H1 (cell line): ENCODE data around the gene PLPPR1. TPM values are rescaled to one million over a fixed set of nuclear protein-coding genes. Genes with fewer than 3 reads are reported as not detected.

Experiments used
- CTCF ChIA-PET: fragments of 300-600 bp; sonication (Branson Sonifier 250); formaldehyde crosslinking; loops from one replicate; lab custom pipeline; 2021; ENCODE audit not compliant: partially characterized antibody; lab: Charles Lee
- POLR2A ChIA-PET: fragments of 300-600 bp; sonication (Branson Sonifier 250); formaldehyde crosslinking; loops from one replicate; lab custom pipeline; 2021; ENCODE audit warnings: inconsistent platforms; ENCODE audit not compliant: partially characterized antibody; lab: Charles Lee
- DNase-seq, 2 experiments: peaks; one replicate each; pipeline versions ENCODE4 v3.0.0 to v3.0.0-alpha.2; 2010 to 2022; ENCODE audit warnings: low spot score in 2 of 2, low read depth in 1 of 2, mixed read lengths in 1 of 2
- FAIRE-seq: peaks from 2 replicates; lab custom pipeline; 2011; peaks lifted over from hg19 to GRCh38; lab: Jason Lieb, UNC
- H2AFZ ChIP-seq: 2 replicates; pipeline ENCODE4 v1.8.1; 2012; ENCODE audit warnings: low read length, inconsistent platforms
- H2AK5ac ChIP-seq: 2 replicates; pipeline ENCODE4 v1.6.1; 2013; ENCODE audit warnings: low read depth, low read length
- H2BK120ac ChIP-seq: replicated peaks from 2 replicates; pipeline ENCODE3; 2013; ENCODE audit warnings: low read depth, low read length, inconsistent platforms
- H2BK12ac ChIP-seq: 2 replicates; pipeline ENCODE4 v1.6.1; 2013; ENCODE audit warnings: low read depth, low read length
- H2BK15ac ChIP-seq: 2 replicates; pipeline ENCODE4 v1.6.1; 2013; ENCODE audit warnings: low read length
- H2BK20ac ChIP-seq: 2 replicates; pipeline ENCODE4 v1.6.1; 2013; ENCODE audit warnings: low read length
- H2BK5ac ChIP-seq: 2 replicates; pipeline ENCODE4 v1.6.1; 2013; ENCODE audit warnings: low read depth, low read length
- H3K14ac ChIP-seq: 2 replicates; pipeline ENCODE4 v1.6.1; 2013; ENCODE audit warnings: inconsistent platforms; ENCODE audit not compliant: insufficient read length
- H3K18ac ChIP-seq: 2 replicates; pipeline ENCODE4 v1.6.1; 2013; ENCODE audit warnings: low read length; ENCODE audit errors: extremely low read depth
- H3K23ac ChIP-seq: 2 replicates; pipeline ENCODE4 v1.6.1; 2013; ENCODE audit warnings: inconsistent platforms; ENCODE audit not compliant: insufficient read length
- H3K23me2 ChIP-seq: 2 replicates; pipeline ENCODE4 v1.6.1; 2013; ENCODE audit warnings: low read depth, low read length
- H3K27ac ChIP-seq: 2 replicates; pipeline ENCODE4 v1.6.1; 2011; ENCODE audit warnings: low read depth, low read length, inconsistent platforms
- H3K27me3 ChIP-seq, 4 experiments: replicated peaks in 1 of 4; 1 replicate in 1 of 4; 2 replicates in 3 of 4; pipeline versions ENCODE4 v1.6.1 to v1.8.1; 2011 to 2013; ENCODE audit warnings: low read length in 3 of 4, mild to moderate bottlenecking in 3 of 4, inconsistent platforms in 2 of 4, mixed read lengths in 2 of 4, moderate library complexity in 1 of 4; ENCODE audit not compliant: control insufficient read depth in 3 of 4, insufficient read depth in 3 of 4; ENCODE audit errors: extremely low read depth in 1 of 4
- H3K36me3 ChIP-seq, 4 experiments: 2 replicates each; pipeline versions ENCODE4 v1.6.1 to v1.8.1; 2011 to 2013; ENCODE audit warnings: mild to moderate bottlenecking in 4 of 4, low read length in 3 of 4, moderate library complexity in 2 of 4, control low read depth in 1 of 4, inconsistent platforms in 1 of 4; ENCODE audit not compliant: insufficient read depth in 4 of 4, control insufficient read depth in 2 of 4
- H3K4ac ChIP-seq: replicated peaks from 2 replicates; pipeline ENCODE3; 2013; ENCODE audit warnings: low read length, low read depth, mixed read lengths, inconsistent platforms; ENCODE audit not compliant: insufficient read length
- H3K4me1 ChIP-seq, 4 experiments: replicated peaks in 1 of 4; 1 replicate in 1 of 4; 2 replicates in 3 of 4; pipeline versions ENCODE4 v1.6.1 to v1.8.1; 2011 to 2013; ENCODE audit warnings: low read length in 3 of 4, inconsistent platforms in 2 of 4, mixed read lengths in 1 of 4; ENCODE audit not compliant: insufficient read depth in 4 of 4, control insufficient read depth in 3 of 4
- H3K4me2 ChIP-seq, 2 experiments: 2 replicates each; pipeline versions ENCODE4 v1.6.1 to v1.8.1; 2011 to 2013; ENCODE audit warnings: low read depth in 2 of 2, low read length in 2 of 2, control low read depth in 1 of 2, inconsistent platforms in 1 of 2, mild to moderate bottlenecking in 1 of 2; ENCODE audit not compliant: insufficient read depth in 1 of 2
- H3K4me3 ChIP-seq, 4 experiments: fragments of 200-600, 300-600 bp in 1 of 4; sonication (generic), shearing (Covaris generic), sonication (Bioruptor Twin) in 1 of 4; 2 replicates each; pipeline versions ENCODE4 v1.5.1 to v1.8.1; 2011 to 2016; ENCODE audit warnings: low read length in 4 of 4, low read depth in 3 of 4, control low read depth in 2 of 4, inconsistent platforms in 2 of 4, mild to moderate bottlenecking in 2 of 4, mixed read lengths in 1 of 4, moderate library complexity in 1 of 4; ENCODE audit not compliant: insufficient read depth in 2 of 4; ENCODE audit errors: extremely low read depth in 1 of 4
- H3K56ac ChIP-seq: replicated peaks from 2 replicates; pipeline ENCODE3; 2013; ENCODE audit warnings: low read depth, mild to moderate bottlenecking, mixed read lengths, low read length, inconsistent platforms; ENCODE audit not compliant: insufficient read length
- H3K79me1 ChIP-seq: 2 replicates; pipeline ENCODE4 v1.6.1; 2013; ENCODE audit warnings: low read depth, low read length, control low read depth
- H3K79me2 ChIP-seq, 2 experiments: 2 replicates each; pipeline versions ENCODE4 v1.6.1 to v1.8.1; 2012 to 2013; ENCODE audit warnings: low read length in 2 of 2, mild to moderate bottlenecking in 2 of 2, inconsistent platforms in 1 of 2; ENCODE audit not compliant: insufficient read depth in 2 of 2, control insufficient read depth in 1 of 2
- H3K9ac ChIP-seq, 4 experiments: replicated peaks in 1 of 4; 1 replicate in 1 of 4; 2 replicates in 3 of 4; pipeline versions ENCODE4 v1.6.1 to v1.8.1; 2011 to 2013; ENCODE audit warnings: low read depth in 3 of 4, low read length in 3 of 4, control low read depth in 2 of 4, mild to moderate bottlenecking in 2 of 4, moderate library complexity in 2 of 4, inconsistent platforms in 1 of 4; ENCODE audit errors: extremely low read depth in 1 of 4
- H3K9me3 ChIP-seq, 2 experiments: 2 replicates each; pipeline versions ENCODE4 v1.6.1 to v1.8.1; 2012 to 2013; ENCODE audit warnings: mild to moderate bottlenecking in 2 of 2, moderate library complexity in 2 of 2, control low read depth in 1 of 2, inconsistent platforms in 1 of 2, low read depth in 1 of 2, low read length in 1 of 2, mixed read lengths in 1 of 2; ENCODE audit not compliant: insufficient read depth in 2 of 2
- H4K20me1 ChIP-seq, 2 experiments: replicated peaks in 1 of 2; 2 replicates each; pipeline versions ENCODE3 to v1.8.1; 2011 to 2013; ENCODE audit warnings: inconsistent platforms in 2 of 2, low read length in 2 of 2, mild to moderate bottlenecking in 1 of 2; ENCODE audit not compliant: insufficient read depth in 2 of 2, control insufficient read depth in 1 of 2
- H4K5ac ChIP-seq: 2 replicates; pipeline ENCODE4 v1.6.1; 2013; ENCODE audit warnings: low read length, low read depth, mixed read lengths, inconsistent platforms; ENCODE audit not compliant: insufficient read length
- H4K8ac ChIP-seq: 2 replicates; pipeline ENCODE4 v1.8.0; 2013; ENCODE audit warnings: mild to moderate bottlenecking, moderate library complexity, low read length, inconsistent platforms; ENCODE audit not compliant: insufficient read depth; ENCODE audit errors: extremely low read depth
- H4K91ac ChIP-seq: replicated peaks from 2 replicates; pipeline ENCODE3; 2013; ENCODE audit warnings: low read length, mixed read lengths, inconsistent platforms; ENCODE audit not compliant: insufficient read length
- ASH2L ChIP-seq: fragments of 200-600, 300-600 bp; sonication (generic); IDR thresholded peaks from one replicate; pipeline ENCODE4 v1.7.1; 2017; ENCODE audit warnings: low read length
- BCL11A ChIP-seq, 2 experiments: IDR thresholded peaks; one replicate each; pipeline ENCODE4 v1.6.1; 2011; ENCODE audit warnings: low read depth in 2 of 2, low read length in 2 of 2, mild to moderate bottlenecking in 2 of 2
- CBX5 ChIP-seq: fragments of 300-800, 300-1000 bp; sonication (generic); IDR thresholded peaks from 2 replicates; pipeline ENCODE4 v1.7.1; 2016; ENCODE audit warnings: antibody characterized with exemption, low read length, low read depth
- EZH2 ChIP-seq: fragments of 200-600 bp; sonication (generic); IDR thresholded peaks from 2 replicates; pipeline ENCODE4 v1.7.1; 2012; ENCODE audit warnings: low read depth, mild to moderate bottlenecking, moderate library complexity, low read length, inconsistent platforms; ENCODE audit not compliant: severe bottlenecking
- GTF2F1 ChIP-seq: IDR thresholded peaks from 2 replicates; pipeline ENCODE4 v1.6.1; 2012; ENCODE audit warnings: low read depth, low read length, improper control_type of control experiment, borderline replicate concordance
- JUN ChIP-seq: IDR thresholded peaks from 2 replicates; pipeline ENCODE4 v1.6.1; 2011; ENCODE audit warnings: low read depth, mild to moderate bottlenecking, improper control_type of control experiment, low read length
- KDM1A ChIP-seq: fragments of 200-600, 300-600 bp; sonication (generic); IDR thresholded peaks from 2 replicates; pipeline ENCODE4 v1.7.1; 2016; ENCODE audit warnings: mild to moderate bottlenecking, low read length, borderline replicate concordance
- MAFK ChIP-seq: IDR thresholded peaks from 2 replicates; pipeline ENCODE4 v1.6.1; 2012; ENCODE audit warnings: low read depth, mild to moderate bottlenecking, improper control_type of control experiment, low read length
- MAX ChIP-seq: IDR thresholded peaks from 2 replicates; pipeline ENCODE4 v1.6.1; 2012; ENCODE audit warnings: inconsistent platforms
- NANOG ChIP-seq: IDR thresholded peaks from 2 replicates; pipeline ENCODE4 v1.6.1; 2011; ENCODE audit warnings: low read length, low read depth, mild to moderate bottlenecking, inconsistent platforms; ENCODE audit not compliant: insufficient read depth, poor library complexity, severe bottlenecking
- PHF8 ChIP-seq: fragments of 200-600 bp; sonication (generic); conservative IDR thresholded peaks from 2 replicates; pipeline ENCODE4 v1.7.1; 2012; ENCODE audit warnings: low read depth, mild to moderate bottlenecking, inconsistent platforms, low read length, moderate library complexity
- RBBP5 ChIP-seq: IDR thresholded peaks from 2 replicates; pipeline ENCODE4 v1.7.1; 2012; ENCODE audit warnings: low read depth, mild to moderate bottlenecking, inconsistent platforms, low read length, moderate library complexity, borderline replicate concordance
- SP4 ChIP-seq: IDR thresholded peaks from 2 replicates; pipeline ENCODE4 v1.6.1; 2012; ENCODE audit warnings: low read length, inconsistent platforms
- SRF ChIP-seq: IDR thresholded peaks from 2 replicates; pipeline ENCODE4 v1.6.1; 2011; ENCODE audit warnings: mild to moderate bottlenecking, low read depth, low read length, moderate library complexity
- TBP ChIP-seq: IDR thresholded peaks from 2 replicates; pipeline ENCODE4 v1.6.1; 2011; ENCODE audit warnings: low read depth, low read length, improper control_type of control experiment
- WGBS, 2 experiments: shearing (Covaris generic) in 1 of 2; methylation state at CpG; one replicate each; pipeline versions ENCODE4 v1.1.6 to v1.1.7; 2013 to 2015; ENCODE audit warnings: low lambda C conversion rate in 2 of 2, mixed read lengths in 2 of 2, inconsistent platforms in 1 of 2, low coverage in 1 of 2, missing lambda C conversion rate in 1 of 2; ENCODE audit not compliant: insufficient replicate concordance in 2 of 2, insufficient coverage in 1 of 2, insufficient read length in 1 of 2; ENCODE audit errors: extremely low coverage in 1 of 2, missing lambda C conversion rate in 1 of 2; 5-methylcytosine and 5-hydroxymethylcytosine counted together
- polyA plus RNA-seq, 7 experiments: library from polyadenylated mRNA; depleted of rRNA in 3 of 7; stranded (reverse) in 5 of 7; unstranded in 2 of 7; fragments of >200 nt in 5 of 7; fragments of 200-250 nt in 2 of 7; gene quantifications; 1 replicate in 5 of 7; 2 replicates in 1 of 7; 4 replicates in 1 of 7; pipeline versions ENCODE4 v1.2.1 to v1.2.3, GENCODE V29; 2011 to 2013; ENCODE audit warnings: missing spikeins in 2 of 7, mixed read lengths in 2 of 7
- total RNA-seq: library from RNA; stranded (reverse); fragmentation: NEBNext Ultra II Directional; extraction: Animal tissue kit (Norgen Biotek cat#: 25700); gene quantifications from 2 replicates; pipeline ENCODE4 v1.2.1, GENCODE V29; 2021

Gene PLPPR1
- total and polyA plus RNA-seq, 2 of the 8 experiments (the other 6 are each of a cell fraction or from before 2014, with no cell fraction given), result 1.4 to 1.8 TPM

- 69% methylated on average over 1 of the region's 1 CpG; no CpG with 5 or more reads in 1 of the 2 experiments for WGBS, 2 experiments
- Histone ChIP-seq H3K14ac (no peak overlapping the region), H3K23me2 (no peaks in the 10 kb centered on the region), H4K5ac (no peak overlapping the region), H3K18ac (no peak overlapping the region), H4K8ac (no peak overlapping the region), H2BK120ac (no peak overlapping the region), H3K36me3 (no peaks in the 10 kb centered on the region), H4K20me1 (no peaks in the 10 kb centered on the region), H2AK5ac (no peak overlapping the region), H3K4ac (no peak overlapping the region), H3K27ac (no peak overlapping the region), H3K9me3 (no peaks in the 10 kb centered on the region), H3K4me2 (no peak overlapping the region), H3K79me1 (no peaks in the 10 kb centered on the region), H2BK5ac (no peak overlapping the region), H2BK12ac (no peak overlapping the region), H3K79me2 (no peaks in the 10 kb centered on the region), H2AFZ (no peak overlapping the region), H3K23ac (no peak overlapping the region), H2BK15ac (no peak overlapping the region), H3K9ac (no peak overlapping the region), H3K4me3 (no peak overlapping the region), H3K4me1 (no peaks in the 10 kb centered on the region), H2BK20ac (no peak overlapping the region), H3K56ac (no peak overlapping the region), H4K91ac (no peak overlapping the region), H3K27me3 (no peaks in the 10 kb centered on the region)
- no peak for DNase-seq
- CTCF ChIA-PET, result no interaction called here
- POLR2A ChIA-PET, result no interaction called here
- FAIRE-seq, result no peak
- TF ChIP-seq EZH2 (no peak), ASH2L (no peak), MAFK (no peak), PHF8 (no peak), MAX (no peak), GTF2F1 (no peak), JUN (no peak), BCL11A (IDR thresholded peaks at IDR 0.05; ENCODE audit: low read depth in 2 of 2, low read length in 2 of 2) (no peak), SRF (no peak), TBP (no peak), RBBP5 (no peak), KDM1A (no peak), SP4 (no peak), CBX5 (no peak), NANOG (no peak)
Measured at GRCh38 chr9:101342595-101342994, 314.1 kb downstream of the PLPPR1 start.
